IMR-90 (cell line): Measurements from ENCODE around the gene BRIP1. TPM values are rescaled to one million over a fixed set of nuclear protein-coding genes. Genes with fewer than 3 reads are reported as not detected.

Experiments
- ATAC-seq: fragments of 200-7000 bp; cut with Tn5 transposase; 2 replicates; pipeline ENCODE4 v1.9.1; 2020; ENCODE audit warnings: low read depth, mild to moderate bottlenecking, moderate library complexity
- BruUV-seq: library from RNA; stranded (reverse); fragments of 400-500 nt; replicated peaks from 2 replicates; lab custom pipeline; 2021; lab: Mats Ljungman, UMichigan
- CTCF ChIA-PET: fragments of 300-600 bp; formaldehyde crosslinking; extraction: SDS; loops from one replicate; lab custom pipeline; 2021; ENCODE audit warnings: antibody characterized with exemption; lab: Yijun Ruan, JAX
- POLR2A ChIA-PET: fragments of 300-600 bp; sonication (Branson Sonifier 250); formaldehyde crosslinking; loops from one replicate; lab custom pipeline; 2022; ENCODE audit warnings: antibody characterized with exemption; ENCODE audit not compliant: unreplicated experiment; lab: Charles Lee
- DNase-seq: peaks from one replicate; pipeline ENCODE4 v3.0.0; 2013
- H2AFZ ChIP-seq: replicated peaks from 2 replicates; pipeline ENCODE3; 2013; ENCODE audit warnings: low read length, mild to moderate bottlenecking; ENCODE audit not compliant: poor library complexity
- H2AK5ac ChIP-seq: 2 replicates; pipeline ENCODE4 v1.6.1; 2013; ENCODE audit warnings: low read depth, low read length, inconsistent platforms
- H2AK9ac ChIP-seq: replicated peaks from 2 replicates; pipeline ENCODE3; 2013; ENCODE audit warnings: mild to moderate bottlenecking, low read depth, low read length, moderate library complexity; ENCODE audit not compliant: poor library complexity
- H2BK120ac ChIP-seq: 2 replicates; pipeline ENCODE4 v1.6.1; 2013; ENCODE audit warnings: low read depth, low read length, inconsistent platforms
- H2BK15ac ChIP-seq: 3 replicates; pipeline ENCODE4 v1.6.1; 2013; ENCODE audit warnings: low read depth, low read length, inconsistent platforms
- H2BK20ac ChIP-seq: 2 replicates; pipeline ENCODE4 v1.6.1; 2013; ENCODE audit warnings: low read depth, mild to moderate bottlenecking, inconsistent platforms, low read length, moderate library complexity
- H2BK5ac ChIP-seq: 2 replicates; pipeline ENCODE4 v1.6.1; 2013; ENCODE audit warnings: mild to moderate bottlenecking, low read depth, low read length, inconsistent platforms; ENCODE audit not compliant: poor library complexity, severe bottlenecking
- H3K14ac ChIP-seq: replicated peaks from 2 replicates; pipeline ENCODE4 v1.6.1; 2013; ENCODE audit warnings: low read depth, low read length, inconsistent platforms
- H3K18ac ChIP-seq: 2 replicates; pipeline ENCODE4 v1.6.1; 2013; ENCODE audit warnings: low read depth, low read length, control low read depth
- H3K23ac ChIP-seq: 2 replicates; pipeline ENCODE4 v1.6.1; 2013; ENCODE audit warnings: low read depth, low read length, inconsistent platforms
- H3K27ac ChIP-seq: 2 replicates; pipeline ENCODE4 v1.5.1; 2013; ENCODE audit warnings: mild to moderate bottlenecking, control low read depth, low read length; ENCODE audit not compliant: insufficient read depth
- H3K27me3 ChIP-seq: 2 replicates; pipeline ENCODE4 v1.6.1; 2013; ENCODE audit warnings: low read length; ENCODE audit not compliant: control insufficient read depth, insufficient read depth
- H3K36me3 ChIP-seq: 2 replicates; pipeline ENCODE4 v1.6.1; 2013; ENCODE audit warnings: low read length, mixed read lengths; ENCODE audit not compliant: control insufficient read depth, insufficient read depth
- H3K4ac ChIP-seq: 2 replicates; pipeline ENCODE4 v1.6.1; 2013; ENCODE audit warnings: low read depth, low read length, inconsistent platforms
- H3K4me1 ChIP-seq: 2 replicates; pipeline ENCODE4 v1.6.1; 2013; ENCODE audit warnings: low read length, mixed read lengths; ENCODE audit not compliant: control insufficient read depth, insufficient read depth
- H3K4me2 ChIP-seq: 2 replicates; pipeline ENCODE4 v1.6.1; 2013; ENCODE audit warnings: low read depth, mild to moderate bottlenecking, control low read depth, low read length, moderate library complexity
- H3K4me3 ChIP-seq: 2 replicates; pipeline ENCODE4 v1.5.1; 2013; ENCODE audit warnings: low read depth, mild to moderate bottlenecking, control low read depth, low read length, moderate library complexity; ENCODE audit not compliant: insufficient read depth
- H3K56ac ChIP-seq: 2 replicates; pipeline ENCODE4 v1.6.1; 2013; ENCODE audit warnings: low read length, inconsistent platforms; ENCODE audit not compliant: insufficient read depth; ENCODE audit errors: extremely low read depth
- H3K79me1 ChIP-seq, 2 experiments: 2 replicates each; pipeline ENCODE4 v1.6.1; 2013; ENCODE audit warnings: low read length in 2 of 2, inconsistent platforms in 1 of 2, low read depth in 1 of 2
- H3K9ac ChIP-seq: 2 replicates; pipeline ENCODE4 v1.6.1; 2013; ENCODE audit warnings: low read depth, low read length, control low read depth
- H3K9me1 ChIP-seq: 2 replicates; pipeline ENCODE4 v1.6.1; 2013; ENCODE audit warnings: low read length, inconsistent platforms; ENCODE audit not compliant: insufficient read depth
- H3K9me3 ChIP-seq: 2 replicates; pipeline ENCODE4 v1.6.1; 2013; ENCODE audit warnings: low read length; ENCODE audit not compliant: control insufficient read depth, insufficient read depth
- H4K20me1 ChIP-seq: 2 replicates; pipeline ENCODE4 v1.6.1; 2013; ENCODE audit warnings: low read length, inconsistent platforms; ENCODE audit not compliant: insufficient read depth
- H4K5ac ChIP-seq: 2 replicates; pipeline ENCODE4 v1.6.1; 2013; ENCODE audit warnings: mild to moderate bottlenecking, low read depth, low read length, control low read depth
- H4K8ac ChIP-seq, 2 experiments: 2 replicates each; pipeline ENCODE4 v1.6.1; 2013; ENCODE audit warnings: low read depth in 2 of 2, low read length in 2 of 2, control low read depth in 1 of 2, inconsistent platforms in 1 of 2
- H4K91ac ChIP-seq: 2 replicates; pipeline ENCODE4 v1.6.1; 2013; ENCODE audit warnings: low read depth, low read length, inconsistent platforms; ENCODE audit not compliant: insufficient read depth
- POLR2A ChIP-seq: IDR thresholded peaks from 2 replicates; pipeline ENCODE4 v1.6.1; 2012; ENCODE audit warnings: mild to moderate bottlenecking, low read depth, low read length
- SMC3 ChIP-seq: fragments of 150-350 bp; IDR thresholded peaks from 2 replicates; pipeline ENCODE4 v1.6.1; 2016; ENCODE audit warnings: low read depth, mild to moderate bottlenecking, antibody characterized with exemption, low read length, moderate library complexity
- WGBS, 2 experiments: methylation state at CpG; one replicate each; pipeline versions ENCODE4 v1.1.5 to v1.1.7; 2013; ENCODE audit warnings: missing lambda C conversion rate in 2 of 2; ENCODE audit not compliant: insufficient read length in 1 of 2; ENCODE audit errors: extremely low coverage in 2 of 2; 5-methylcytosine and 5-hydroxymethylcytosine counted together
- dilution Hi-C: fragments of 300-500 bp; cut with HindIII; formaldehyde crosslinking; loops from one replicate; pipeline ENCODE4 v1.14.3; 2018; ENCODE audit warnings: low sequenced_read_pairs; ENCODE audit not compliant: unreplicated experiment
- in situ Hi-C: fragments of 300-500 bp; cut with MboI; formaldehyde crosslinking; loops from 3 replicates; pipeline ENCODE4 v1.14.3; 2019; ENCODE audit warnings: low sequenced_read_pairs, inconsistent platforms, mixed read lengths
- intact Hi-C: fragments of 100-400 bp; cut with micrococcal nuclease; formaldehyde crosslinking; loops from 2 replicates; pipeline ENCODE4 v1.10.0; 2022
- polyA plus RNA-seq, 3 experiments: library from polyadenylated mRNA; depleted of rRNA; stranded (reverse); fragments of >200 nt; gene quantifications; 2 replicates each; pipeline ENCODE4 v1.2.3, GENCODE V29; 2012; ENCODE audit warnings: low replicate concordance in 1 of 3
- total RNA-seq: library from RNA; depleted of rRNA; stranded (reverse); fragments of >200 nt; gene quantifications from 2 replicates; pipeline ENCODE4 v1.2.3, GENCODE V29; 2012
- TF ChIP-seq, protein P1 (sequence below): fragments of 150-350 bp; IDR thresholded peaks from 2 replicates; pipeline ENCODE4 v1.6.1; 2017; ENCODE audit warnings: mild to moderate bottlenecking, antibody characterized with exemption, low read length, low read depth

The BRIP1 gene
- total and polyA plus RNA-seq, 2 of the 4 experiments (the other 2 are of a cell fraction): 6.1 to 19.7 TPM

DNA sequence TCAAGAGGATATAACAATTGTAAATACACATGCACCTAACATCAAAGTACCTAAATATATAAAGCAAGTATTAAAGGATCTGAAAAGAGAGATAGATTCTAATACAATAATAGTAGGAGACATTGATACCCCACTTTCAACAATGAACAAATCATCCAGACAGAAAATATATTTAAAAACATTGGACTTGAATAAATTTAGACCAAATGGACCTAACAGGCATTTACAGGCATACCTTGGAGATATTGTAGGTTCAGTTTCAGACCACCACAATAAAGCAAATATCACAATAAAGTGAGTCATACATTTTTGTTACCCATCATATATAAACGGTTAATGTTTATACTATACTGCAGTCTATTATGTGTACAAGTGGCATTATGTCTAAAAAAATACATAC lies 104.0 kb downstream of the BRIP1 start:
- intact Hi-C loops: no loop called here

More for the DNA sequence above, 104.0 kb downstream of the BRIP1 start:
- WGBS, 2 experiments: no CpG with 5 or more reads among the region's 1 CpG
- H2BK5ac ChIP-seq: no peak overlapping the region
- no peaks in the 10 kb centered on the region for H3K9me1 ChIP-seq
- H3K18ac ChIP-seq: no peak overlapping the region
- no peak overlapping the region for H4K8ac ChIP-seq
- no peak overlapping the region for H3K4me2 ChIP-seq
- no peak overlapping the region for H3K27ac ChIP-seq
- H3K79me1 ChIP-seq: peaks cover 6 to 15% of the 10 kb centered on the region in 2 experiments; a peak in 3 of 4 replicates
- H3K9ac ChIP-seq: no peak overlapping the region
- no peak overlapping the region for H3K14ac ChIP-seq
- H2AFZ ChIP-seq: no peak overlapping the region
- in situ Hi-C loops (no loop called here), dilution Hi-C loops (no loop called here)
- DNase-seq: no peak
- no peaks in the 10 kb centered on the region for H3K4me1 ChIP-seq
- no peak overlapping the region for H3K4ac ChIP-seq
- H3K56ac ChIP-seq: no peak overlapping the region
- no peak overlapping the region for H2AK5ac ChIP-seq
- no peak for TF ChIP-seq POLR2A
- TF ChIP-seq SMC3: no peak
- TF ChIP-seq, protein P1, sequence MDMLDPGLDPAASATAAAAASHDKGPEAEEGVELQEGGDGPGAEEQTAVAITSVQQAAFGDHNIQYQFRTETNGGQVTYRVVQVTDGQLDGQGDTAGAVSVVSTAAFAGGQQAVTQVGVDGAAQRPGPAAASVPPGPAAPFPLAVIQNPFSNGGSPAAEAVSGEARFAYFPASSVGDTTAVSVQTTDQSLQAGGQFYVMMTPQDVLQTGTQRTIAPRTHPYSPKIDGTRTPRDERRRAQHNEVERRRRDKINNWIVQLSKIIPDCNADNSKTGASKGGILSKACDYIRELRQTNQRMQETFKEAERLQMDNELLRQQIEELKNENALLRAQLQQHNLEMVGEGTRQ: no peak
- H3K23ac ChIP-seq: no peak overlapping the region
- no peak overlapping the region for H4K5ac ChIP-seq
- no peaks in the 10 kb centered on the region; the same call in 1 of the 2 replicates for H3K36me3 ChIP-seq
- no peaks in the 10 kb centered on the region for H3K27me3 ChIP-seq
- H3K4me3 ChIP-seq: no peak overlapping the region
- no peak overlapping the region for H4K91ac ChIP-seq
- no peaks in the 10 kb centered on the region for H4K20me1 ChIP-seq
- no peak overlapping the region for H2BK120ac ChIP-seq
- no peak overlapping the region for H2BK20ac ChIP-seq
- no peak overlapping the region for H2AK9ac ChIP-seq
- ChIA-PET CTCF (no interaction called here), POLR2A (no interaction called here)
- H2BK15ac ChIP-seq: no peak overlapping the region
- no TSS peak for BruUV-seq
- ATAC-seq: no peak
- H3K9me3 ChIP-seq: peaks cover 4% of the 10 kb centered on the region
